Measurements from ENCODE around the gene MMP15.

GRCh38 chr16:58021661-58022551 is 3.6 kb upstream of the MMP15 start:
- no peak for TF ChIP-seq CTCF (IDR thresholded peaks at IDR 0.05; ENCODE audit: low read length)
- TF ChIP-seq EZH2 (IDR thresholded peaks at IDR 0.05; ENCODE audit: borderline replicate concordance, low read length): no peak
